ELR (cell line): ENCODE data around the gene DCP1B.

Experiments used
- DNase-seq: peaks from one replicate; pipeline ENCODE4 v3.0.0-alpha.2; 2015; ENCODE audit warnings: low read depth

The DCP1B gene

GRCh38 chr12:2004113-2004929 lies at the start of gene DCP1B:
Gene DCP1B, minus strand, starts transcription at chr12:2004457. Its CDS starts 26 bp downstream, at chr12:2004431.
- DNase-seq = peak; percentile 96

- peak; percentile 30 for DNase-seq
These were observed 49.4 kb upstream of the DCP1B start for GRCh38 chr12:2053691-2054090.

- peak; percentile 57 for DNase-seq
These were observed 48.8 kb upstream of the DCP1B start, which contains the start of gene CACNA1C for GRCh38 chr12:2052826-2053678. Gene CACNA1C, plus strand, starts transcription at chr12:2052987. Its CDS starts 576 bp downstream, at chr12:2053563.

- DNase-seq = no peak
These were observed 47.7 kb upstream of the DCP1B start for GRCh38 chr12:2051700-2052621.

- DNase-seq = no peak
These were observed 45.6 kb upstream of the DCP1B start for GRCh38 chr12:2049604-2050540.

GRCh38 chr12:2047752-2048151 lies 43.5 kb upstream of the DCP1B start:
- DNase-seq = no peak

- DNase-seq = no peak
These were observed 42.7 kb upstream of the DCP1B start for GRCh38 chr12:2046957-2047356.

- DNase-seq = no peak
These were observed 39.9 kb upstream of the DCP1B start for GRCh38 chr12:2044165-2044564.

- DNase-seq = no peak
These were observed 38.8 kb upstream of the DCP1B start for GRCh38 chr12:2043054-2043453.

GRCh38 chr12:2039034-2039433 lies 34.8 kb upstream of the DCP1B start:
- DNase-seq = no peak

- no peak for DNase-seq
These were observed 31.3 kb upstream of the DCP1B start for GRCh38 chr12:2035431-2036055.

GRCh38 chr12:2034633-2035430 lies 30.6 kb upstream of the DCP1B start:
- DNase-seq = peak; percentile 83

GRCh38 chr12:2032506-2032905 lies 28.2 kb upstream of the DCP1B start:
- DNase-seq = no peak

- no peak for DNase-seq
These were observed 25.6 kb upstream of the DCP1B start for GRCh38 chr12:2029851-2030250.

- DNase-seq = no peak
These were observed 23.1 kb upstream of the DCP1B start for GRCh38 chr12:2027351-2027750.

GRCh38 chr12:2023365-2023764 lies 19.1 kb upstream of the DCP1B start:
- no peak for DNase-seq

GRCh38 chr12:2020511-2020910 lies 16.3 kb upstream of the DCP1B start:
- no peak for DNase-seq

GRCh38 chr12:2019126-2019525 lies 14.9 kb upstream of the DCP1B start:
- no peak for DNase-seq

- DNase-seq = no peak
These were observed 14.1 kb upstream of the DCP1B start for GRCh38 chr12:2018391-2018790.
